SU-DHL-6 (cell line): ENCODE data around the gene HYPK.
A peak's percentile ranks its signal among the peaks of the same experiment; 100 is the strongest.

ENCODE experiments used
- H2AFZ ChIP-seq: fragments of 200-600 bp; sonication (generic); 2 replicates; pipeline ENCODE4 v1.6.1; 2014; ENCODE audit warnings: low read depth, mild to moderate bottlenecking, moderate library complexity, mixed read lengths, antibody characterized with exemption, low read length; ENCODE audit not compliant: severe bottlenecking
- H3F3A ChIP-seq: fragments of 200-600 bp; shearing (Covaris generic); 2 replicates; pipeline ENCODE4 v1.6.0; 2016; ENCODE audit warnings: antibody characterized with exemption, mild to moderate bottlenecking; ENCODE audit not compliant: insufficient read depth
- H3K27ac ChIP-seq: fragments of 200-600 bp; sonication (generic); 2 replicates; pipeline ENCODE4 v1.5.1; 2016; ENCODE audit warnings: low read depth, mild to moderate bottlenecking, low read length, moderate library complexity, mixed read lengths
- H3K27me3 ChIP-seq: fragments of 200-600 bp; sonication (generic), shearing (Covaris generic); 2 replicates; pipeline ENCODE4 v1.6.0; 2014; ENCODE audit warnings: mild to moderate bottlenecking, low read length
- H3K36me3 ChIP-seq: fragments of 200-600 bp; sonication (generic); 2 replicates; pipeline ENCODE4 v1.6.1; 2014; ENCODE audit warnings: mild to moderate bottlenecking, low read length, mixed read lengths
- H3K4me2 ChIP-seq: fragments of 300-600, 200-600 bp; shearing (Covaris generic), sonication (generic); 2 replicates; pipeline ENCODE4 v1.6.0; 2014; ENCODE audit warnings: low read length, low read depth, mild to moderate bottlenecking; ENCODE audit not compliant: poor library complexity, severe bottlenecking
- H3K4me3 ChIP-seq: fragments of 200-600 bp; sonication (generic); 2 replicates; pipeline ENCODE4 v1.5.1; 2014; ENCODE audit warnings: antibody characterized with exemption, low read length, mild to moderate bottlenecking, mixed read lengths; ENCODE audit not compliant: insufficient read depth, poor library complexity, severe bottlenecking
- H3K79me2 ChIP-seq: fragments of 200-600 bp; sonication (generic); 2 replicates; pipeline ENCODE4 v1.6.1; 2014; ENCODE audit warnings: mild to moderate bottlenecking, low read length, moderate library complexity; ENCODE audit not compliant: insufficient read depth
- H3K9ac ChIP-seq: fragments of 200-600 bp; sonication (generic); 2 replicates; pipeline ENCODE4 v1.7.0; 2014; ENCODE audit warnings: mild to moderate bottlenecking, low read length
- H3K9me2 ChIP-seq: fragments of 200-600 bp; sonication (generic); replicated peaks from 2 replicates; pipeline ENCODE4 v1.6.1; 2014; ENCODE audit warnings: low read length; ENCODE audit not compliant: insufficient read depth
- H3K9me3 ChIP-seq: fragments of 200-600 bp; sonication (generic); 2 replicates; pipeline ENCODE4 v1.6.1; 2014; ENCODE audit warnings: low read length, mixed read lengths; ENCODE audit not compliant: insufficient read depth
- H4K20me1 ChIP-seq: fragments of 200-600 bp; sonication (generic); 2 replicates; pipeline ENCODE4 v1.6.1; 2014; ENCODE audit warnings: low read depth, mild to moderate bottlenecking, antibody characterized with exemption, low read length, moderate library complexity, mixed read lengths
- EZH2phosphoT487 ChIP-seq: fragments of 200-600 bp; sonication (generic), shearing (Covaris generic); conservative IDR thresholded peaks from 2 replicates; pipeline ENCODE4 v1.6.1; 2018; ENCODE audit warnings: mild to moderate bottlenecking, antibody characterized with exemption, low read length, moderate library complexity, mixed read lengths
- TF ChIP-seq, protein P1 (sequence below): fragments of 200-600 bp; sonication (generic); IDR thresholded peaks from one replicate; pipeline ENCODE4 v1.5.1; 2017; ENCODE audit warnings: antibody characterized with exemption, mild to moderate bottlenecking, low read length, moderate library complexity; ENCODE audit not compliant: insufficient read depth, poor library complexity, severe bottlenecking

Gene HYPK, protein sequence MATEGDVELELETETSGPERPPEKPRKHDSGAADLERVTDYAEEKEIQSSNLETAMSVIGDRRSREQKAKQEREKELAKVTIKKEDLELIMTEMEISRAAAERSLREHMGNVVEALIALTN

DNA sequence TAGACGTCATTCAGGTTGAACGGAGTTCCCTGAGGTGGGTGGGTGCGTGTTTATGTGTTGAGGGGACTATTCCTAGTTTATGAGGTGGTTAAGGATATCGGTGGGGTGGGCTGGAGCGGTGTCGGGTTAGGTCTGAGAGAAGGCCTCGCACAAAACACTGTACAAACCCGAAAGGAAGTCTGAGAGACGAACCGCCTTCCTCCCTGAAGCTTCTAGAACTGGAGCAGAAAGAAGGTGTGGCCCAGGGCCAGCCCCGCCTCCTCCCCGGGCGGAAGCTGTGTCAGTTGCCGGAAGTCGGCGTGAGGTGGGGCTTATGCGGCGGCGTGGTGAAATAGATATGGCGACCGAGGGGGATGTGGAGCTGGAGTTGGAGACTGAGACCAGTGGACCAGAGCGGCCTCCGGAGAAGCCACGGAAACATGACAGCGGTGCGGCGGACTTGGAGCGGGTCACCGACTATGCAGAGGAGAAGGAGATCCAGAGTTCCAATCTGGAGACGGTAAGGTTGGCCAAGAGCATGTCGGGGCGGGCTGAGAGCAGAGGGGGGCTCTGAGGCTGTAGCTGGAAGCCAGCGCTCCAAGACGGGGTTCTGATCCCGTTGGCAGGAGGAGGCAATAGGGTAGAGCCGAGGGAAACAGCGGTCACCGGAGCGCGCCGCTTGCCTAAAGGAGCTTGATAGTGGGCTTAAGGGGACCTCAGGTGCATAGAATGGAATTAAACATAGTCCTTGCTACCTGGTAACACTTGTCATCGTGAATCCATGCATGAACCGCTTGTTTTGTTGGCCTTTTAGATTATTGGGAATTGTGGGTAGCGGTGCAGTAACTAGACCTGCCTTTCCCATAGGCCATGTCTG lies at the start of gene HYPK:
HYPK (plus strand) TSS at position 314 of the 856 bp plus-strand sequence; CDS start at position 338, 24 bp downstream.
- H3K4me3 ChIP-seq = peak within 1 kb of the TSS; percentile 82

DNA sequence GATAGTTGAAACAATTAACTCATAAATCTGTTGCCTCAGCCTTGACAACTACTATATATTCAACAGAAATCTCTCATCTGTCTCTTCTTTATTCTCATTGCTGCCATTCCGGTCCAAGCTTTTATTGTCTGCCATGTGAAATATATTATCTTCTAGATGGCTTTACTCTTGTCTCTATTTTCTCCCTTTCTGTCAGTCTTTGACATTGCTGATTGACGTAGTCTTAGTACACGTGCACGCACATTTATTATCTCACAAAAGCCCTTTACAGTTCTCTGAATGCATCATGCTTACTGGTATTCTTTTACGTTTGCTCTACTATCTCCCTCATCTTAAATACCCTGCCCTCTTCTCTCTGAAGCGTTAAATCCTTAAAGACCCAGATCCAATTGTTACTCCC lies 48.5 kb upstream of the HYPK start:
- no peaks in the 10 kb centered on the region for H3K9me2 ChIP-seq
- peak overlapping the region; percentile 98 for H3K4me2 ChIP-seq
- H3K27ac ChIP-seq = peak overlapping the region; percentile 87; the same call in 1 of the 2 replicates
- no peaks in the 10 kb centered on the region for H3K27me3 ChIP-seq
- H3F3A ChIP-seq = peaks cover 34% of the 10 kb centered on the region
- peaks cover 36% of the 10 kb centered on the region for H4K20me1 ChIP-seq
- H2AFZ ChIP-seq = no peak overlapping the region
- no peak overlapping the region for H3K4me3 ChIP-seq
- no peak overlapping the region for H3K9ac ChIP-seq
- no peaks in the 10 kb centered on the region for H3K9me3 ChIP-seq
- TF ChIP-seq EZH2phosphoT487 = no peak
- TF ChIP-seq, protein P1, sequence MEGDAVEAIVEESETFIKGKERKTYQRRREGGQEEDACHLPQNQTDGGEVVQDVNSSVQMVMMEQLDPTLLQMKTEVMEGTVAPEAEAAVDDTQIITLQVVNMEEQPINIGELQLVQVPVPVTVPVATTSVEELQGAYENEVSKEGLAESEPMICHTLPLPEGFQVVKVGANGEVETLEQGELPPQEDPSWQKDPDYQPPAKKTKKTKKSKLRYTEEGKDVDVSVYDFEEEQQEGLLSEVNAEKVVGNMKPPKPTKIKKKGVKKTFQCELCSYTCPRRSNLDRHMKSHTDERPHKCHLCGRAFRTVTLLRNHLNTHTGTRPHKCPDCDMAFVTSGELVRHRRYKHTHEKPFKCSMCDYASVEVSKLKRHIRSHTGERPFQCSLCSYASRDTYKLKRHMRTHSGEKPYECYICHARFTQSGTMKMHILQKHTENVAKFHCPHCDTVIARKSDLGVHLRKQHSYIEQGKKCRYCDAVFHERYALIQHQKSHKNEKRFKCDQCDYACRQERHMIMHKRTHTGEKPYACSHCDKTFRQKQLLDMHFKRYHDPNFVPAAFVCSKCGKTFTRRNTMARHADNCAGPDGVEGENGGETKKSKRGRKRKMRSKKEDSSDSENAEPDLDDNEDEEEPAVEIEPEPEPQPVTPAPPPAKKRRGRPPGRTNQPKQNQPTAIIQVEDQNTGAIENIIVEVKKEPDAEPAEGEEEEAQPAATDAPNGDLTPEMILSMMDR = no peak
- peaks cover 46% of the 10 kb centered on the region for H3K36me3 ChIP-seq
- peaks cover 99% of the 10 kb centered on the region for H3K79me2 ChIP-seq

More for the DNA sequence above, at the start of gene HYPK:
- peaks cover 10% of the 10 kb centered on the region; the same call in 1 of the 2 replicates for H3K36me3 ChIP-seq
- no peaks in the 10 kb centered on the region for H3K9me3 ChIP-seq
- H2AFZ ChIP-seq = no peak within 1 kb of the TSS
- peaks cover 81% of the 10 kb centered on the region for H3F3A ChIP-seq
- H3K27ac ChIP-seq = peak within 1 kb of the TSS; percentile 96
- no peak for TF ChIP-seq EZH2phosphoT487
- TF ChIP-seq, protein P1 = no peak
- H3K9me2 ChIP-seq = no peaks in the 10 kb centered on the region
- H3K4me2 ChIP-seq = peak within 1 kb of the TSS; percentile 96
- no peaks in the 10 kb centered on the region for H3K27me3 ChIP-seq
- peaks cover 17% of the 10 kb centered on the region for H3K79me2 ChIP-seq
- no peaks in the 10 kb centered on the region for H4K20me1 ChIP-seq
- H3K9ac ChIP-seq = peak within 1 kb of the TSS; percentile 92

DNA sequence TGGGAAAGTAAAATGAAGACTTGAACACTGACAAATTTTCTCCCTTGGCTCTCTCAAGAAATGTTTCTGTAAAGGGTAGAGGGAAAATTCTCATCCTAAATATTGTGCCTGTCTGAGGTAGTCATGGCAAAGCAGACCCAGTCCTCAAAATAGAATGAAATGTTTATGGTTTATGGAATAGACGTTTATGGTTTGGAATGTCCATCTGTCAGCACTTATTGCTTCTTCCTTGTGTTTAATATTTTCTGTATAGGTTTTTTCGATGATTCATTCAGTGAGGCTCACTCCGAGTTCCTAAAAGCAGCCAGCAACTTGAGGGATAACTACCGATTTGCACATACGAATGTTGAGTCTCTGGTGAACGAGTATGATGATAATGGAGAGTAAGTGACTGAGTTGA lies 37.6 kb upstream of the HYPK start:
- Histone ChIP-seq H3K4me2 (no peak overlapping the region), H3K27ac (no peak overlapping the region)

More for the DNA sequence above, 37.6 kb upstream of the HYPK start:
- Histone ChIP-seq H4K20me1 (peaks cover 13% of the 10 kb centered on the region; the same call in 1 of the 2 replicates), H3K36me3 (peaks cover 58% of the 10 kb centered on the region), H2AFZ (no peak overlapping the region), H3K27me3 (no peaks in the 10 kb centered on the region), H3F3A (peaks cover 56% of the 10 kb centered on the region), H3K9me3 (no peaks in the 10 kb centered on the region), H3K4me3 (no peak overlapping the region), H3K9me2 (no peaks in the 10 kb centered on the region), H3K9ac (no peak overlapping the region), H3K79me2 (peaks cover 9% of the 10 kb centered on the region; the same call in 1 of the 2 replicates)
- no peak for TF ChIP-seq EZH2phosphoT487
- TF ChIP-seq, protein P1 = no peak
